Inferior parietal cortex (tissue), 1 donor: Measurements from ENCODE around the gene STEAP1.
"Not testable (repeated sequence)": the region's sequence is repeated elsewhere in the genome, so short reads cannot be mapped to it uniquely, and the experiment has no call there.

Experiments
- DNase-seq: peaks from one replicate; pipeline ENCODE4 v3.0.0-alpha.2; 2016; ENCODE audit errors: extremely low spot score

Gene STEAP1

GRCh38 chr7:90173127-90173844 lies 19.0 kb downstream of the STEAP1 start:
- no peak for DNase-seq

DNA sequence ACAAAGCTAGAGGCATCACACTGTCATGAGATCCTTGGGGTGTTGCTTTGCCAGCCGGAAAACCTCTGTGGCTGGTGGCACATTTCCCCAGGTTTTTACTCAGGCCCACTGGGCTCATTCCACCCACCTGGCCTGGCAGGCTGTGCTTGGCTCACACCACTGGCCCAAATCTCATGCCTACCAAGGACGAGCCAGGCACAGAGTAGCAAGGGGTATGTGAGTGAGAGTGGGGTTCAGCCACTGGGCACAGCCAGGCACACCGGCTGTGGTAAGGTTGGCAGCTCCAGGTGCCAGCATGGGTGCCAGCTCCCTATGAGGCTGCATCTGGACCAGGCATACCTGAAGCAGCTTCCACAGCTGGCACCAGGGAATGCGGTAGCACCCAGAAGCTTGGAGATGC lies 21.4 kb downstream of the STEAP1 start:
- DNase-seq, result no peak

- no peak for DNase-seq
These were observed 21.9 kb downstream of the STEAP1 start for GRCh38 chr7:90176195-90176594.

DNA sequence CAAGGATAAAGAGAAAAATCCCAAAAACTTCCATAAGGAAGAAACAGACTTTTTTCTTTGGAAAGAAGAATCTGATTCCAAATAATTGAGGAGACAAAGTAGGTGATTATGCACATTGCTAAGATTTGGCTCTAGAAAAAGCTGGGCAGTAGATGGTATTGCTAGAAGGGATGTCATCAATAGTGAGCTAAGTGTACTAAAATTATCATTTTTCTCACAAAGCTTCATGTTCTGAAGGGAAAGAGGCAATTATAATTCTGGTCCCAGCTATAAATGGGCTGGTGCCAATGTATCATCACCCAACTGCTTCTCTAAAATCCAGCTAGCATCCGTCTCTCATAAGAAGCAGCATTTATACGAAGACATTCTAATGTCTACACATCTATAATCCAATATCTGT lies 23.9 kb downstream of the STEAP1 start:
- DNase-seq, result peak; percentile 60

DNA sequence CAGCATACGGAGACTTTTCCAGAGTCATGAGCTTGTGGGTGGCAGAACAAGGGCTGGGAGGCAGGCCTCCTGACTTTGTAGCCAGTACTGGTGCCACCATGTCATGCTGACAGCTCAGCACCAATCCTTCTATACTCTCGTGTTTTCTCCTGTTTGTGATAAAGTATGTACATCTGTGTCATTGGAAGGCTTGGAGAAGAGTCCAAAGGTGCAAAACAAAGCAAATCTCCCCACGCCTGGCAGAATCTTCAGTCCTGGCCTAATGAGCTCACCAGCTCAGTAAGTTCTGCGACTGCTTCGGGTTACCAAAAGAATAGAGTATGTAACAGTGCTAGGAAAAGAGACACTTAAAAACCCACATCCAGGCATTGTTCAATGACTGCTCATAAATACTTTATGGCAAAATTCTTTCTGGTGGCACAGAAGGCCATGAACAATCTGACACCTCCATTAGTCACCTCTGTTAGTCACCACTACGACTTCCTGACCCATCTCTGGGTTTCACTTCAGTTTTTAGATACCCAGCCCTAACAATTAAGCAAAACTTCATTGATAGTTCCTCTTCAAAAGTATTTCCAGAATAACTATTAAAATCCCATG lies 24.5 kb downstream of the STEAP1 start:
- DNase-seq, result no peak

DNA sequence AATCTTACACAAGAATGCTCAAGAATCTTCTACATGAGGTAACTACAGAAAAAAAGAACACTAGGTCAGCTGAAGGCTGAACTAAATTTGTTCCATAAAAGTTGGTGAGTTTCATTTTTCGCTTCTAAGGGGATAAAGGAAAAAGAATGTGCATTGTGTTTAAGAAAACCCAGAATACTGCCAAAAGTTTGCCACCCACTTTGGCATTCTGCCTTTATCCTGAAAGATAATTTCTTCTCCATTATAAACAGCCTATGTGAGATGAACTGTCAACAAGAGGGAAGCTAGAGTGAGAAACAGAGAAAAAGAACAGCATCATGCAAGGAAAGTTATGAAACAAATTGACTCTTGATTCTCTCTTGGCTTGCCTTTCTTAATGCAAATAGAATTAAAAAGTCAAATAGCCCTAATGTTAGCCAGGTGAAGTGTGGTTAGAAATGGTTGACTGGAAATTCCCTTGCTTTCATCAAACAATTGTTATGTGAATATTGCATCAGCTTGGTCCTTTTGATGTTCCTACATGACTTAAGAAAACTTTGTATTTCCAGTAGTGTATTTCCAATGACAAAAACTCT lies 25.8 kb downstream of the STEAP1 start:
- peak; percentile 54 for DNase-seq

DNA sequence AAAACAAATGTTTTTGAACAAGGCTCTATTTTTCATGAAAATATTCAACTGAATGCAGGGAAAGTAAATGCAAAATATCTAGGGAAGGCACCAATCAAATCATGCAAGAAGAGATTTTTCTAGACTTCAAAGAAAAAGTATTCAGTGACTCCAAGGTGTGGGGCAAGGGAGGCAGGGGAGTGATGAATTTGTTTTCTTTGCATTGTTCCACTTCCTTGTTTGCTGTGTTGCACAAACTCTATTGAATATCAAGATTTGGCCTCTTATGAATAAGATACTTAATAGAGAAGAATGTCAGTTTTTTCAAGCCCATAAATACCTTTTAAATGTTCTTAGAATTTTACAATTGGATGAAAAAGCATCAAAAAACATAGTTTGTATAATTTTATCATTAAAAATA lies 26.4 kb downstream of the STEAP1 start:
- no peak for DNase-seq

GRCh38 chr7:90181485-90181884 lies 27.2 kb downstream of the STEAP1 start:
- no peak for DNase-seq

DNA sequence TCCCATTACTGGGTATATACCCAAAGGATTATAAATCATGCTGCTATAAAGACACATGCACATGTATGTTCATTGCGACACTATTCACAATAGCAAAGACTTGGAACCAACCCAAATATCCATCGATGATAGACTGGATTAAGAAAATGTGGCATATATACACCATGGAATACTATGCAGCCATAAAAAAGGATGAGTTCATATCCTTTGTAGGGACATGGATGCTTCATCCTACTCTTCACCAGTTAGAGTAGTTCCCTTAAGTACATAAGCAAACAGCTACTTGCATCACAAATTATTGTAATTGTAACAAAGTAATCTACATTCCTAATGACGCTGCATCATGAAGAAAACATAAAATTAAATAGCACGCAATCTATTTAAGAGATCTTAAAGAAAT lies 32.0 kb downstream of the STEAP1 start:
- DNase-seq, result not testable (repeated sequence)

DNA sequence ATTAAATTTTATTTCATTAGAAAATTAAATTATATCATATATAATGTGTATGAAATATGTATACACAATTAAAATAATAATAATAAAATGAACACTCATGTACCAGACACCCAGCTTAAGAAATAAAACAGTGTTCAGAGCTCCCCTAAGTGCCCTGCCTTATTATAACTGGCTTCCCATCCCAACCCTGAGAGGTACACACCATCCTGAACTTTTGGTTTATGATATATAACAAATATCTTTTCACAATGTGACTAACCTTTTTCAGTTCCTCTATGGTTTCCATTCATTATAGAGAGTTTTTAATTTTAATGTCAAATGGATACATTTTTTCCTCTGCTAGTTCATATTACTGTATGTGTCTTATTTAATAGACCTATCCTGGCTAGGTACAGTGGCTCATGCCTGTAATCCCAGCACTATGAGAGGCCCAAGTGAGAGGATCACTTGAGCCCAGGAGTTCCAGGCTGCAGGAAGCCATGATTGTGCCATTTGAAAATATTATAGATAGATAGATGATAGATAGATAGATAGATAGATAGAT lies 33.3 kb downstream of the STEAP1 start:
- DNase-seq, result no peak

- DNase-seq, result no peak
These were observed 34.0 kb downstream of the STEAP1 start for GRCh38 chr7:90188281-90188680.

GRCh38 chr7:90190995-90191394 lies 36.7 kb downstream of the STEAP1 start:
- DNase-seq, result no peak

GRCh38 chr7:90191648-90192047 lies 37.4 kb downstream of the STEAP1 start:
- no peak for DNase-seq

DNA sequence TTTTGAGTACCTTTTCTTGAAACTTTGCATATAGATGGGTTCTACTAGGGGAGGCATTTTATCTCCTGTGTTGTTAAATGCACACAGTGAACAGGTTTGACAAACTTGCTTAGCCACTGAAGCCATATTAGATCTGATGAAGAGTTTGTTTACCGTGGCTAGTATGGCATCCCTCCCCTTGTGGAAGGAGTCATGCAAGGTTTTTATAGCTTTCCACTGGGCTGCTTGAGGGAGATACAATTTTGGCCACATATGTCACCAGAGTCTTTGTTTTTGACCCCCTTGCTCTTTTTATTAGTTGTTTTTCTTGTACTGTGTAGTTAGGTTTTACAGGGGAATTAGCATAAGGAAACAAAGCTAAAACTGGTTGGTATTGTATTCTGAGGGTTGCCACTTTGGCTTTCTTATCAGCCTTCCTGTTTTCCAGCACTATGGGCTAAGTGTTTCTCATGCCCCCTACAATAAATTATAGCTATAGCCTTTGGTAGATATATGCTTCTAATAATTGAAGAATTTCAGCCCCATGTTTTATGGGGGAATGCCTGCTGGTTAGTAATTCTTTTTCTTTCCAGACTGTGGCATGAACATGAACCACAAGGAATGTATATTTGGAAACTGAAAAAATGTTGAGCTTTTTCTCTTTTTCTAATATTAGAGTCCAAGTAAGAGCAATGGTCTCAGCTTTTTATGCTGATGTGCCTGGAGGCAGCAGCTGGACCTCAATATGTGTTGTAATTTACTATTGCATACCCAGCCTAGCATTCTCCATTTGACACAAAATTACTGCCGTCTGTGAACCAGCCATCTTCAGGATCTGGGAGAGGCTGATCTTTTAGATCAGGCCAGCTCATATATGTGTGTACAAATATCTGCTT lies 38.8 kb downstream of the STEAP1 start:
- no peak for DNase-seq

DNA sequence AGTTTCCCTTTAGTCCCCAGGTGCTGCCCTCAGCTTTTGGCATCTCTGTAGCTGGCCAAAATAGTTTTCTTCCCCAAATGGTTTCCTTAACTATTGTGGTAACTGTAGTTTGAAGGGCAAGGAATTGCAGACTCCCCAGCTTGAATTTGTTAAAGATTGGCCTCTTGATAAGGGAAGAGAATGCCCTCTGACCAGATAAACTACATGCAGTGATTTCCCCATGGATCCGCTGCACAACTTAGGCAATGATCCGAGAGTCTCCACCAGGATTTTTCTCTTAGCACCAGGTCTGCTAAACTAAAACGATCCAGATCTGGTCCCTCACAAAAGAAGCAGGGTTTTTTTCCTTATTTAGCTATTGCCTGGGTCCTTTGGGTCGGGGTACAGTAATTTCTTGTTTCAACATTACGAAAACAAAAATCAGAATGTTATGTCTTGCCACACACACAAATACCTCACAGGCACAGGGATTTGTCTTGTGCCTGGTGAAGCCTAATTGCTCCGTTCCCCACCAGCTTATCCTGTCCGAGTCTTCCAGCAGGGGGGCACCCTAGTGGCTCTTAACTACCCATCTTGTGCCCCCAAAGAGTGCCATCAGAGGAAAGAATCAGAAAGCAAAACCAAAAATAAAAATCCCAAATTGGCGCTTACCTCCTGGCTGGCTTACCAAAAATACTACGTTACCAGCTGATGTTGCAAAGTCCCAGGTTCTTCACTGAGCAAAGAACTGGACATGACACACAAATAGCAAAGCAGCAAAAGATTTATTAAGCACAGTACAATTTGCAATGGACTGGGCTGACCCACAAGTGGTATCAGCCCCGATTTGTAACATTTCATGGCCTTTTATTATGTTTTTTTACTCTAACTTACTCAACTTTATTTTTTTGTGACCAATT lies 40.9 kb downstream of the STEAP1 start:
- DNase-seq, result no peak

- DNase-seq, result no peak
These were observed 47.4 kb downstream of the STEAP1 start for GRCh38 chr7:90201500-90202195.

DNA sequence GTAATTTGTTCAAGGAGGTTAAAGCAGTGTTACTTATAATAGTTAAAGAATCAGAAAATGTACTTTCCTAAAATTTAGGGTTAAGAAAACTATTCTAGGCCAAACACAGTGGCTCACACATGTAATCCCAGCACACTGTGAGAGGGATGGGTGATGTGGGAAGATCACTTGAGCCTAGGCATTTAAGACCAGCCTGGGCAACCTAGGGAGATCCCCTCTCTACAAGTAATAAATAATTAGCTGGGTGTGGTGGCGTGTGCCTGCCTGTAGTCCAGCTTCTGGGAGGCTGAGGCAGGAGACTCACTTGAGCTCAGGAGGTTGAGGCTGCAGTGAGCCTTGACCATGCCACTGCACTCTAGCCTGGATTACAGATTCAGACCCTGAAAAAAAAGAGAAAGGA lies 53.7 kb downstream of the STEAP1 start:
- DNase-seq, result no peak

GRCh38 chr7:90209776-90210175 lies 55.5 kb downstream of the STEAP1 start:
- DNase-seq, result no peak

GRCh38 chr7:90210475-90210874 lies 56.2 kb downstream of the STEAP1 start:
- no peak for DNase-seq

GRCh38 chr7:90210981-90211380 lies 56.7 kb downstream of the STEAP1 start:
- DNase-seq, result no peak
